ENCODE measurements around the gene IAPP. TPM values are rescaled to one million over a fixed set of nuclear protein-coding genes. Genes with fewer than 3 reads are reported as not detected.

The IAPP gene
- 0.28 TPM in 1 of 2 replicates, not detected in the other for total RNA-seq
- long read RNA-seq: 0 reads

- H3K27me3 Mint-ChIP-seq (ENCODE audit: low read depth): no peaks in the 10 kb centered on the region
- H3K4me1 Mint-ChIP-seq: no peaks in the 10 kb centered on the region
- no peak for DNase-seq (ENCODE audit: low read depth, low spot score)
- H3K9me3 Mint-ChIP-seq: no peaks in the 10 kb centered on the region
- no peak within 1 kb of the TSS for H3K27ac Mint-ChIP-seq (ENCODE audit: unreplicated experiment)
- no peaks in the 10 kb centered on the region for H3K36me3 Mint-ChIP-seq (ENCODE audit: low read depth)
- no peak within 1 kb of the TSS for H3K4me3 Mint-ChIP-seq
- TF ChIP-seq CTCF (conservative IDR thresholded peaks at IDR 0.05): no peak
Measured at GRCh38 chr12:21372602-21373001, at the start of gene IAPP. Gene IAPP (plus strand): TSS chr12:21372902. CDS start chr12:21373352, 450 bp downstream.

- DNase-seq (ENCODE audit: low read depth, low spot score): no peak
- Mint-ChIP-seq H3K4me1 (peaks cover 8% of the 10 kb centered on the region), H3K27ac (ENCODE audit: unreplicated experiment) (no peak overlapping the region), H3K4me3 (no peak overlapping the region), H3K9me3 (peaks cover 10% of the 10 kb centered on the region), H3K27me3 (ENCODE audit: low read depth) (no peaks in the 10 kb centered on the region), H3K36me3 (ENCODE audit: low read depth) (peaks cover 16% of the 10 kb centered on the region)
- no peak for TF ChIP-seq CTCF (conservative IDR thresholded peaks at IDR 0.05)
Measured at GRCh38 chr12:21323736-21324135, 49.0 kb upstream of the IAPP start.

GRCh38 chr12:21324551-21324950, 48.2 kb upstream of the IAPP start:
- peaks cover 10% of the 10 kb centered on the region for H3K9me3 Mint-ChIP-seq
- peaks cover 16% of the 10 kb centered on the region for H3K36me3 Mint-ChIP-seq (ENCODE audit: low read depth)
- H3K4me3 Mint-ChIP-seq: no peak overlapping the region
- no peaks in the 10 kb centered on the region for H3K27me3 Mint-ChIP-seq (ENCODE audit: low read depth)
- no peak for TF ChIP-seq CTCF (conservative IDR thresholded peaks at IDR 0.05)
- no peak overlapping the region for H3K27ac Mint-ChIP-seq (ENCODE audit: unreplicated experiment)
- H3K4me1 Mint-ChIP-seq: peaks cover 8% of the 10 kb centered on the region
- DNase-seq (ENCODE audit: low read depth, low spot score): no peak

GRCh38 chr12:21328578-21328977, 44.1 kb upstream of the IAPP start:
- H3K4me1 Mint-ChIP-seq: peaks cover 8% of the 10 kb centered on the region
- H3K9me3 Mint-ChIP-seq: peaks cover 16% of the 10 kb centered on the region
- no peak for TF ChIP-seq CTCF (conservative IDR thresholded peaks at IDR 0.05)
- no peak overlapping the region for H3K27ac Mint-ChIP-seq (ENCODE audit: unreplicated experiment)
- H3K4me3 Mint-ChIP-seq: no peak overlapping the region
- DNase-seq (ENCODE audit: low read depth, low spot score): no peak
- peaks cover 33% of the 10 kb centered on the region for H3K36me3 Mint-ChIP-seq (ENCODE audit: low read depth)
- H3K27me3 Mint-ChIP-seq (ENCODE audit: low read depth): no peaks in the 10 kb centered on the region

GRCh38 chr12:21330682-21331253, 41.9 kb upstream of the IAPP start:
- TF ChIP-seq CTCF (conservative IDR thresholded peaks at IDR 0.05): no peak
- H3K36me3 Mint-ChIP-seq (ENCODE audit: low read depth): peaks cover 30% of the 10 kb centered on the region
- H3K27me3 Mint-ChIP-seq (ENCODE audit: low read depth): no peaks in the 10 kb centered on the region
- H3K4me3 Mint-ChIP-seq: no peak overlapping the region
- H3K4me1 Mint-ChIP-seq: no peaks in the 10 kb centered on the region
- no peak overlapping the region for H3K27ac Mint-ChIP-seq (ENCODE audit: unreplicated experiment)
- peaks cover 13% of the 10 kb centered on the region for H3K9me3 Mint-ChIP-seq
- DNase-seq (ENCODE audit: low read depth, low spot score): no peak

Data from neural crest cell (in vitro differentiated cells).